OCI-LY1 (cell line): ENCODE data around the gene ELL.

Experiments used
- H2AFZ ChIP-seq: fragments of 200-600 bp; sonication (generic), shearing (Covaris generic); 2 replicates; pipeline ENCODE4 v1.6.0; 2014; ENCODE audit warnings: antibody characterized with exemption, mild to moderate bottlenecking, low read length
- H3F3A ChIP-seq: fragments of 200-600 bp; sonication (generic), shearing (Covaris generic); 2 replicates; pipeline ENCODE4 v1.6.0; 2014; ENCODE audit warnings: mild to moderate bottlenecking, antibody characterized with exemption, low read length, moderate library complexity; ENCODE audit not compliant: insufficient read depth
- H3K27ac ChIP-seq: fragments of 200-600 bp; sonication (generic); 2 replicates; pipeline ENCODE4 v1.5.1; 2014; ENCODE audit warnings: low read length, mixed run types, mild to moderate bottlenecking, low read depth; ENCODE audit not compliant: poor library complexity, severe bottlenecking
- H3K27me3 ChIP-seq: fragments of 200-600 bp; sonication (generic); 2 replicates; pipeline ENCODE4 v1.6.0; 2014; ENCODE audit warnings: antibody characterized with exemption, mild to moderate bottlenecking, low read length, moderate library complexity; ENCODE audit not compliant: insufficient read depth
- H3K36me3 ChIP-seq: fragments of 200-600 bp; sonication (generic); 2 replicates; pipeline ENCODE4 v1.6.1; 2014; ENCODE audit warnings: mild to moderate bottlenecking, antibody characterized with exemption, low read length, moderate library complexity, mixed read lengths; ENCODE audit not compliant: insufficient read depth
- H3K4me1 ChIP-seq: fragments of 200-600 bp; sonication (generic); 2 replicates; pipeline ENCODE4 v1.5.1; 2014; ENCODE audit warnings: mild to moderate bottlenecking, low read length, moderate library complexity; ENCODE audit not compliant: insufficient read depth, severe bottlenecking
- H3K4me2 ChIP-seq: fragments of 200-600 bp; sonication (generic), shearing (Covaris generic); 2 replicates; pipeline ENCODE4 v1.6.1; 2014; ENCODE audit warnings: low read length
- H3K4me3 ChIP-seq: fragments of 200-600 bp; sonication (generic); 2 replicates; pipeline ENCODE4 v1.5.1; 2014; ENCODE audit warnings: low read length, low read depth, mild to moderate bottlenecking, mixed read lengths; ENCODE audit not compliant: poor library complexity, severe bottlenecking
- H3K79me2 ChIP-seq: fragments of 200-600 bp; shearing (Covaris generic); 2 replicates; pipeline ENCODE4 v1.6.1; 2016; ENCODE audit warnings: mixed run types, low read length, mixed read lengths; ENCODE audit not compliant: insufficient read depth
- H3K9ac ChIP-seq: fragments of 200-600 bp; sonication (generic), shearing (Covaris generic); 2 replicates; pipeline ENCODE4 v1.6.1; 2014; ENCODE audit warnings: mild to moderate bottlenecking, low read length, mixed read lengths
- H3K9me2 ChIP-seq: fragments of 200-600 bp; sonication (generic), shearing (Covaris generic); 2 replicates; pipeline ENCODE4 v1.6.1; 2014; ENCODE audit warnings: low read depth, mild to moderate bottlenecking, low read length, mixed read lengths
- H3K9me3 ChIP-seq: fragments of 200-600 bp; shearing (Covaris generic); 2 replicates; pipeline ENCODE4 v1.6.1; 2014; ENCODE audit warnings: low read length, mixed read lengths
- H4K20me1 ChIP-seq: fragments of 200-600 bp; sonication (generic), shearing (Covaris generic); 2 replicates; pipeline ENCODE4 v1.6.0; 2016; ENCODE audit warnings: mild to moderate bottlenecking, low read length; ENCODE audit not compliant: insufficient read depth
- EZH2 ChIP-seq: fragments of 200-600 bp; sonication (generic), shearing (Covaris generic); IDR thresholded peaks from 2 replicates; pipeline ENCODE4 v1.8.0; 2017; ENCODE audit warnings: borderline replicate concordance, mixed run types, mild to moderate bottlenecking, antibody characterized with exemption, low read length, moderate library complexity, mixed read lengths
- TF ChIP-seq, protein P1 (sequence below): fragments of 200-600 bp; sonication (generic), shearing (Covaris generic); IDR thresholded peaks from 2 replicates; pipeline ENCODE4 v1.5.1; 2017; ENCODE audit warnings: mild to moderate bottlenecking, antibody characterized with exemption, low read length, moderate library complexity, mixed read lengths

Gene ELL

DNA sequence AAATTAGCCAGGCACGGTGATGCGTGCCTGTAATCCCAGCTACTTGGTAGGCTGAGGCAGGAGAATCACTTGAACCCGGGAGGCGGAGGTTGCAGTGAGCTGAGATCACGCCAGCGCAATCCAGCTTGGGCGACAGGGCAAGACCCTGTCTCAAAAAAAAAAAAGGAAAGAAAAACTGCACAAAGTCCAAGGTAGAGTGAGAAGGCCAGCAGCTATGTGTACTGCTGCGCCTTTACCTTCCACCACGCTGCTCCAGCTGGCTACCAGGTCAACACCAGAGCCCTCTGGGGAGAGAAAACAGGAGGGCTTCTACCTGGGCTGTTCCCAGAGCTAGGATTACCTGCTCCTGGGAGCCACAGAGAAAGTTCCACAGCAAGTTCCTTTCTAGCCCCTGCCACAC is 3.2 kb downstream of the ELL start:
- Histone ChIP-seq H3K36me3 (peaks cover 4% of the 10 kb centered on the region), H3K4me2 (no peak overlapping the region), H3K4me3 (no peak overlapping the region), H3K9me3 (no peaks in the 10 kb centered on the region), H4K20me1 (no peaks in the 10 kb centered on the region), H3K27ac (no peak overlapping the region), H3K9ac (no peak overlapping the region), H3F3A (no peaks in the 10 kb centered on the region), H3K4me1 (peaks cover 45% of the 10 kb centered on the region), H2AFZ (no peak overlapping the region), H3K27me3 (no peaks in the 10 kb centered on the region), H3K79me2 (peaks cover 26% of the 10 kb centered on the region), H3K9me2 (no peaks in the 10 kb centered on the region)
- TF ChIP-seq, protein P1, sequence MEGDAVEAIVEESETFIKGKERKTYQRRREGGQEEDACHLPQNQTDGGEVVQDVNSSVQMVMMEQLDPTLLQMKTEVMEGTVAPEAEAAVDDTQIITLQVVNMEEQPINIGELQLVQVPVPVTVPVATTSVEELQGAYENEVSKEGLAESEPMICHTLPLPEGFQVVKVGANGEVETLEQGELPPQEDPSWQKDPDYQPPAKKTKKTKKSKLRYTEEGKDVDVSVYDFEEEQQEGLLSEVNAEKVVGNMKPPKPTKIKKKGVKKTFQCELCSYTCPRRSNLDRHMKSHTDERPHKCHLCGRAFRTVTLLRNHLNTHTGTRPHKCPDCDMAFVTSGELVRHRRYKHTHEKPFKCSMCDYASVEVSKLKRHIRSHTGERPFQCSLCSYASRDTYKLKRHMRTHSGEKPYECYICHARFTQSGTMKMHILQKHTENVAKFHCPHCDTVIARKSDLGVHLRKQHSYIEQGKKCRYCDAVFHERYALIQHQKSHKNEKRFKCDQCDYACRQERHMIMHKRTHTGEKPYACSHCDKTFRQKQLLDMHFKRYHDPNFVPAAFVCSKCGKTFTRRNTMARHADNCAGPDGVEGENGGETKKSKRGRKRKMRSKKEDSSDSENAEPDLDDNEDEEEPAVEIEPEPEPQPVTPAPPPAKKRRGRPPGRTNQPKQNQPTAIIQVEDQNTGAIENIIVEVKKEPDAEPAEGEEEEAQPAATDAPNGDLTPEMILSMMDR: no peak
- no peak for TF ChIP-seq EZH2

DNA sequence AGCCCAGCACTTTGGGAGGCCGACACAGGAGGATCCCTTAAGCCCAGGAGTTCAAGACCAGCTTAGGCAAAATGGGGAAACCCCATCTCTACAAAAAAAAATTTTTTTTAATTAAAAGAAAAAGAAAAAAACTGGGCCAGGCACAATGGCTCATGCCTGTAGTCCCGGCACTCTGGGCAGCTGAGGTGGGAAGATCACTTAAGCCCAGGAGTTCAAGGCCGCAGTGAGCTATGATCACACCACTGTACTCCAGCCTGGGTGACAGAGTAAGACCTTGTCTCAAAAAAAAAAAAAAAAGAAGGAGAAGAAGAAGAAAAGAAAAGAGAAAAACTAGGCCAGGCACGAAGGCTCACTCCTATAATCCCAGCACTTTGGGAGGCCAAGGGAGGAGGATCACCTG is 4.3 kb downstream of the ELL start:
- no peak overlapping the region for H3K9ac ChIP-seq
- no peaks in the 10 kb centered on the region for H4K20me1 ChIP-seq

DNA sequence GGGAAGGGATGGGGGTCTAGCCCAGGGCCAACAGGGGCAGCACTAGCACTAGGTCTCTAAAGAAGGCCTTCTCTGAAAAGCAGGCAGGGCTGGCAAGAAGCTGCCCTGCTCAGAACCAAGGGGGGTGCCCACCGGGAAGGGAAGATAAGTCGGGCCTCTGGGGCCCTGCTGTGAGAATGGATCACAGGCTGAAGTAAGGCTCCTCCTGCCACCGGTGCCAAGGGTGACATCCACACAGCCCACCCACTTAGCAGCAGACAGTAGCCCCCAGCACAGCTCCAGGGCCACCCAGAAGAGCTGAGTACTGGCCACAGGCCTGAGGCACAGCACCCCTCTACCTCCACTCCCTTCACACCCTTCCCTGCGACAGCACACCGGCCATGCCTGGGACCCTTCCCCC is 5.9 kb downstream of the ELL start:
- H3K4me2 ChIP-seq: no peak overlapping the region
- peaks cover 4% of the 10 kb centered on the region for H3K36me3 ChIP-seq
- H3K9me2 ChIP-seq: no peaks in the 10 kb centered on the region
- no peaks in the 10 kb centered on the region for H3F3A ChIP-seq
- no peak overlapping the region for H2AFZ ChIP-seq
- no peak overlapping the region for H3K9ac ChIP-seq
- peaks cover 30% of the 10 kb centered on the region for H3K79me2 ChIP-seq
- no peaks in the 10 kb centered on the region for H4K20me1 ChIP-seq
- H3K4me3 ChIP-seq: no peak overlapping the region
- H3K9me3 ChIP-seq: no peaks in the 10 kb centered on the region
- H3K27me3 ChIP-seq: no peaks in the 10 kb centered on the region
- H3K4me1 ChIP-seq: peaks cover 40% of the 10 kb centered on the region
- no peak overlapping the region for H3K27ac ChIP-seq
- no peak for TF ChIP-seq EZH2
- TF ChIP-seq, protein P1: no peak

More for the DNA sequence above, 4.3 kb downstream of the ELL start:
- peaks cover 41% of the 10 kb centered on the region for H3K4me1 ChIP-seq
- H3K27me3 ChIP-seq: no peaks in the 10 kb centered on the region
- H3K36me3 ChIP-seq: peaks cover 4% of the 10 kb centered on the region
- no peaks in the 10 kb centered on the region for H3K9me2 ChIP-seq
- H3K9me3 ChIP-seq: no peaks in the 10 kb centered on the region
- no peak overlapping the region for H3K27ac ChIP-seq
- H3F3A ChIP-seq: no peaks in the 10 kb centered on the region
- H3K4me3 ChIP-seq: no peak overlapping the region
- H2AFZ ChIP-seq: no peak overlapping the region
- H3K79me2 ChIP-seq: peaks cover 33% of the 10 kb centered on the region
- H3K4me2 ChIP-seq: no peak overlapping the region
- no peak for TF ChIP-seq EZH2
- TF ChIP-seq, protein P1: no peak
